ENCODE results near the gene TIMM29. TPM values are rescaled to one million over a fixed set of nuclear protein-coding genes. Genes with fewer than 3 reads are reported as not detected.

TIMM29 gene
- total RNA-seq, 1 donor from 2014 or later = 41.6 TPM

- FAIRE-seq = no peak
- DNase-seq (ENCODE audit: low spot score in 2 of 2) = no peak
These were observed 47.7 kb downstream of the TIMM29 start for GRCh38 chr19:10976131-10976892.

GRCh38 chr19:10977742-10978092 is 49.1 kb downstream of the TIMM29 start:
- DNase-seq (ENCODE audit: low spot score in 2 of 2) (no peak), FAIRE-seq (no peak)

Other genes starting within 250 kb of the TIMM29 start
- 31.8 TPM for gene QTRT1, start 227.4 kb upstream of the TIMM29 start, total RNA-seq
- gene DNM2, start 210.7 kb upstream of the TIMM29 start, total RNA-seq = 38.3 TPM
- 11.8 TPM for gene TMED1, start 92.6 kb upstream of the TIMM29 start, total RNA-seq
- 0.82 TPM for gene C19orf38, start 80.4 kb upstream of the TIMM29 start, total RNA-seq
- gene CARM1, start 57.3 kb upstream of the TIMM29 start, total RNA-seq = 18.8 TPM
- gene YIPF2, start 172 bp upstream of the TIMM29 start, total RNA-seq = 35.9 TPM
- gene SMARCA4, start 32.2 kb downstream of the TIMM29 start, total RNA-seq = 85.2 TPM
- gene LDLR, start 160.7 kb downstream of the TIMM29 start, total RNA-seq = 28.5 TPM
- 6.9 TPM for gene SPC24, start 227.0 kb downstream of the TIMM29 start, total RNA-seq

All from frontal cortex (tissue), 4 donors.